SK-N-SH (cell line): ENCODE data around the gene RNF13.

Experiments used
- ELF1 ChIP-seq: IDR thresholded peaks from 2 replicates; pipeline ENCODE4 v1.4.0; 2012
- EZH2phosphoT487 ChIP-seq: fragments of 200-600 bp; sonication (generic); IDR thresholded peaks from 2 replicates; pipeline ENCODE4 v1.6.1; 2017; ENCODE audit warnings: low read depth, mixed run types, mild to moderate bottlenecking, antibody characterized with exemption, moderate library complexity, borderline replicate concordance
- FOXJ3 ChIP-seq: sonication (generic); formaldehyde crosslinking; IDR thresholded peaks from 2 replicates; pipeline ENCODE4 v1.5.1; 2020; ENCODE audit warnings: mild to moderate bottlenecking, missing genetic modification reagents
- TF ChIP-seq, protein P1 (sequence below): IDR thresholded peaks from 2 replicates; pipeline ENCODE4 v1.4.0; 2012; ENCODE audit warnings: low read depth
- TF ChIP-seq, protein P2 (sequence below): fragments of 200-600 bp; sonication (generic); IDR thresholded peaks from 2 replicates; pipeline ENCODE4 v1.6.1; 2017; ENCODE audit warnings: antibody characterized with exemption, mild to moderate bottlenecking, moderate library complexity

DNA sequence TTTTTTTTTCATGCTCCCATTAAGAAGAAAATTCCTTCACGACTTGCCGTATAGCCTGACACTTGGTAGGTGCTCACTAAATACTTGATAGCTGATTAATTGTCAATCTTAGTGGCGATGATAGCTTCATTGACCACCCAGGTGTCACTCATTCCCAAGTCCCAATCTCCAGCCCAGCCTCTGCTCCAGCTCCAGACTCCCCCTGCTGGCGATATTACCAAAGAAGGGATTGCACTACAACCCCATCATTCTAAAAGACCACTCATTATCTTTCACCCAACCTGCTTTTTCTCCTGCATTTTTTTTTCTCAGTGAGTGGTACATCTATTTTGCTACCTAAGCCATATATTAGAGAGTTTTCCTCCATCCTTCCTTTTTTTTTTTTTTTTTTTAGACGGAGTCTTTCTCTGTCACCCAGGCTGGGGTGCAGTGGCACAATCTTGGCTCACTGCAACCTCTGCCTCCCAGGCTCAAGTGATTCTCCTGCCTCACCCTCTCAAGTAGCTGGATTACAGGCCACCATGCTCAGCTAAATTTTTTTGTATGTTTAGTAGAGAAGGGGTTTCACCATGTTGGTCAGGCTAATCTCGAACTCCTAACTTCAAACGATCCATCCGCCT lies 41.3 kb upstream of the RNF13 start:
- TF ChIP-seq, protein P1, sequence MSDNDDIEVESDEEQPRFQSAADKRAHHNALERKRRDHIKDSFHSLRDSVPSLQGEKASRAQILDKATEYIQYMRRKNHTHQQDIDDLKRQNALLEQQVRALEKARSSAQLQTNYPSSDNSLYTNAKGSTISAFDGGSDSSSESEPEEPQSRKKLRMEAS = no peak
- TF ChIP-seq ELF1 (no peak), EZH2phosphoT487 (no peak), FOXJ3 (CRISPR knock-in tag) (no peak)
- TF ChIP-seq, protein P2, sequence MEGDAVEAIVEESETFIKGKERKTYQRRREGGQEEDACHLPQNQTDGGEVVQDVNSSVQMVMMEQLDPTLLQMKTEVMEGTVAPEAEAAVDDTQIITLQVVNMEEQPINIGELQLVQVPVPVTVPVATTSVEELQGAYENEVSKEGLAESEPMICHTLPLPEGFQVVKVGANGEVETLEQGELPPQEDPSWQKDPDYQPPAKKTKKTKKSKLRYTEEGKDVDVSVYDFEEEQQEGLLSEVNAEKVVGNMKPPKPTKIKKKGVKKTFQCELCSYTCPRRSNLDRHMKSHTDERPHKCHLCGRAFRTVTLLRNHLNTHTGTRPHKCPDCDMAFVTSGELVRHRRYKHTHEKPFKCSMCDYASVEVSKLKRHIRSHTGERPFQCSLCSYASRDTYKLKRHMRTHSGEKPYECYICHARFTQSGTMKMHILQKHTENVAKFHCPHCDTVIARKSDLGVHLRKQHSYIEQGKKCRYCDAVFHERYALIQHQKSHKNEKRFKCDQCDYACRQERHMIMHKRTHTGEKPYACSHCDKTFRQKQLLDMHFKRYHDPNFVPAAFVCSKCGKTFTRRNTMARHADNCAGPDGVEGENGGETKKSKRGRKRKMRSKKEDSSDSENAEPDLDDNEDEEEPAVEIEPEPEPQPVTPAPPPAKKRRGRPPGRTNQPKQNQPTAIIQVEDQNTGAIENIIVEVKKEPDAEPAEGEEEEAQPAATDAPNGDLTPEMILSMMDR = peak; percentile 86
